HFF-Myc (cell line): ENCODE measurements around the gene CCNJ.
A peak's percentile ranks its signal among the peaks of the same experiment; 100 is the strongest.
"Not testable (repeated sequence)": the region's sequence is repeated elsewhere in the genome, so short reads cannot be mapped to it uniquely, and the experiment has no call there.

Experiments
- DNase-seq: peaks from one replicate; pipeline ENCODE4 v3.0.0-alpha.2; 2011; ENCODE audit warnings: low read depth; ENCODE audit errors: extremely low read depth
- H3K4me3 ChIP-seq: replicated peaks from 2 replicates; pipeline ENCODE4 v1.5.1; 2011; ENCODE audit warnings: low read depth, mild to moderate bottlenecking, control low read depth, low read length
- TF ChIP-seq, protein P1 (sequence below): IDR thresholded peaks from 2 replicates; pipeline ENCODE4 v1.5.1; 2012; ENCODE audit warnings: mild to moderate bottlenecking, low read depth, low read length, control low read depth; ENCODE audit errors: missing control alignments

The CCNJ gene

DNA sequence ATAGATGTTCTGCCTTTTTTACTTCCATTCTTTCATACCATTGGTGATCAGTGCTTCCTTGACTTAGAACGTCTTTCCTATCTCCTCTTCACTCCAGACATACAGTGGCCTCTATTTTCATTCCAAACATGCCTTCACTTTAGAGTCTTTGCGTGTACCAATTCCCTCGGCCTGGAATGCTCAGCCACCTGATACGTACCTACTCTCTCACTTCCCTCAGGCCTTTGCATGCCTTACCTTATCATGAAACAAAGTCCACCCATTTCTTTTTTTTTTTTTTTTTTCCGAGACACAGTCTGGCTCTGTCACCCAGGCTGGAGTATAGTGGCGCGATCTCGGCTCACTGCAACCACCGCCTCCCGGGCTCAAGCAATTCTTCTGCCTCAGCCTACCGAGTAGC, 2.2 kb upstream of the CCNJ start:
- no peak overlapping the region for H3K4me3 ChIP-seq
- no peak for DNase-seq
- TF ChIP-seq, protein P1, sequence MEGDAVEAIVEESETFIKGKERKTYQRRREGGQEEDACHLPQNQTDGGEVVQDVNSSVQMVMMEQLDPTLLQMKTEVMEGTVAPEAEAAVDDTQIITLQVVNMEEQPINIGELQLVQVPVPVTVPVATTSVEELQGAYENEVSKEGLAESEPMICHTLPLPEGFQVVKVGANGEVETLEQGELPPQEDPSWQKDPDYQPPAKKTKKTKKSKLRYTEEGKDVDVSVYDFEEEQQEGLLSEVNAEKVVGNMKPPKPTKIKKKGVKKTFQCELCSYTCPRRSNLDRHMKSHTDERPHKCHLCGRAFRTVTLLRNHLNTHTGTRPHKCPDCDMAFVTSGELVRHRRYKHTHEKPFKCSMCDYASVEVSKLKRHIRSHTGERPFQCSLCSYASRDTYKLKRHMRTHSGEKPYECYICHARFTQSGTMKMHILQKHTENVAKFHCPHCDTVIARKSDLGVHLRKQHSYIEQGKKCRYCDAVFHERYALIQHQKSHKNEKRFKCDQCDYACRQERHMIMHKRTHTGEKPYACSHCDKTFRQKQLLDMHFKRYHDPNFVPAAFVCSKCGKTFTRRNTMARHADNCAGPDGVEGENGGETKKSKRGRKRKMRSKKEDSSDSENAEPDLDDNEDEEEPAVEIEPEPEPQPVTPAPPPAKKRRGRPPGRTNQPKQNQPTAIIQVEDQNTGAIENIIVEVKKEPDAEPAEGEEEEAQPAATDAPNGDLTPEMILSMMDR: no peak

DNA sequence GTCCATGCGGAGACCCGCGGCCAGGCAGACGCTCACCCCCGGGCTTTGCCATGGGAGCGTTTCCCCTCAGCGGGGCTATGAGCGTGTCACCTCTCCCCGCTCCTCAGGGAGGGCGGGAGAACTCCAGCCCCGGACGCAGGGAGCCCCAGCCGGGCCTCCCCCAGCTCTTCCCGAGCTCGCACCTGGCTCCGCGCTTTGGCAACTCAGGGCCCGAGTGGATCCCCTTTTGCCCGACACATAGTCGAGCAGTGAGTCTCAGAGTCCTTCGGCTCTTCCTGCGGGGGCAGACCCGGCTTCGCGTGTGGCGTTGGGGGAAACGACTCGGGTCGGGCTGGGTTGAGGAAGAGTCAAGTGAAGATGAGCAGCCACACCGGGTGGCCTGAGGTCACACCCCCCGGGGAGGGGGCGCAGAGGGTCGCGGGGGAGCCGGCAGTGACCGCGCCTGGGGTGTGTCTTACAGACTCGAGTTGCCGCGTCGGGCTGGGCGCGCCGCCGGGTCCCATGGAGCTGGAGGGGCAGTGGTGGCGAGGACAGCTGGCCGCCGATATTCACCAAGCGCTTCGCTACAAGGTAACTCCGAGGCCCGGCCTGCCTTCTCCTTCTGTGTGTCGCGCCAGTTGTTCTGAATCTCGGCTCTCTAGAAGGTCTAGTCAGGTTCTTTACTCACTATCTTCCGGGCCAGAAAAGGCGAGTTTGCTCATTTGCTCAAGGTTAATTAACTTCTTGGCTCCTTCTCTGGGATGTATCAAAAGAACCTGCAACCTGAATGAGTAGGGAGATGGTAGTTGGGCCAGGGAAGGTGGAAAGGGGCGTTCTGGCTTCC, 721 bp downstream of the CCNJ start:
- H3K4me3 ChIP-seq: peak overlapping the region; percentile 82
- TF ChIP-seq, protein P1: no peak
- no peak for DNase-seq

DNA sequence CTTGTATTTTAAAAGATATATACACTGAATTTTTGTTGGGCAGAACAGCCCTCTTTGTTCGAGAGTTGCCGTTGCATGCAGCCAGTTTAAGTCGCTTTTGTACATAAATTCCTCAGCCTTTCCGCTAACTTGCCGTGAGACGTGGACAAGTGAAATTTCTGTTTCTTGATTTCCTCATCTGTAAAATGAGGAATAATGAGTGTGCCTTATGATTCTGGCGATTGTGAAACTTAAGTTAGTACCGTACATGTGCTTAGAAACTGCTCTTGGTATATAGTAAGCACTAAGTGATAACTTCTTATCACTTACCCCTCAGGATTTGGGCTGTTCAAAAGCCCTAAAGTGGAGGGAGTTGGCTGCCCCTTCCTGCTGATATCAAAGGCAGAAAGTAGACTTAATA, 1.4 kb downstream of the CCNJ start:
- peak overlapping the region; percentile 82 for H3K4me3 ChIP-seq
- DNase-seq: no peak
- TF ChIP-seq, protein P1: no peak

DNA sequence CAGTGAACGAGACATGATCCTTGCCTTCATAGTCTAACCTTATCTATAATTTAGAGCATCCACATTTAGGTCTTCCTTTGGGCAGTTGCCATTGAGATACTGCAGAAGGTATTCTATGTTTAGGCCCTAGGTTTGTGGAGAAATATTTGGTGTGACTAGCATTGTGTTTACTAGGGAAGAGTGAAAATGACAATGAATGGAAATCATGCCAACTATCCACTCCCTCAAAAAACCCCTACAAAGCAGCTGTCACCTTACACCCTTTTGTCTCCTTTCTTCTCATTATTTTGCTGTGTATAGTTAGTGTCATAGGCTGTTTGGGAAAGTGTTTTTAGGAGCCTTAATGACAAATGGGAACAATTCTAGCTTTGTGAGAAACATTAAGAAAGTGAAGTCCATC, 3.2 kb downstream of the CCNJ start:
- no peak overlapping the region for H3K4me3 ChIP-seq
- TF ChIP-seq, protein P1: no peak
- DNase-seq: no peak

DNA sequence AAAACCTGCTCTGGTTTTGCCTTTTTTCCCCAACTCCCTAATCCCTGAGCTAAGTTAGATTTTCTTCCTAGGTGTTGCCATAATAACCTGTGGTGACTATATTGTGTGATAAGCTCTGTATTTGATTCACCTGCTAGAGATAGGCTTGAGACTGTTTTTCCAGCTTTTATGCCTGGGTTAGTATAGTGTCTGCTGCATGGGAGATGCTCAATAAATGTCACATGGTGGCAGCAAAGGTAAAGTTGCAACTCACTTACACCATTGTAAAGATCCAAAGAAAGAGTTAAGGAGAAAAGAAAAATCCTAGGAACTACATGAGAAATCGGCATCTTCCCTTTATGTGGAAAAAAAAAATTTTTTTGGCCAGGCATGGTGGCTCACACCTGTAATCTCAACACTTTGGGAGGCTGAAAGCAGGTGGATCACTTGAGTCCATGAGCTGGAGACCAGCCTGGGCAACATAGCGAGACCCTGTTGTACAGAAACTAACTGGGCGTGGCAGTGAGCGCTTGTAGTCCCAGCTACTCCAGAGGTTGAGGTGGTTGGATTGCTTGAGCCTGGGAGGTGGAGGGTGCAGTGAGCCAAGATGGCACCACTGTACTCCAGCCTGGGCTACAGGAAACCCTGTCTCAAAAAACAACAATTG, 3.7 kb downstream of the CCNJ start:
- DNase-seq: no peak
- no peak overlapping the region for H3K4me3 ChIP-seq
- TF ChIP-seq, protein P1: no peak

DNA sequence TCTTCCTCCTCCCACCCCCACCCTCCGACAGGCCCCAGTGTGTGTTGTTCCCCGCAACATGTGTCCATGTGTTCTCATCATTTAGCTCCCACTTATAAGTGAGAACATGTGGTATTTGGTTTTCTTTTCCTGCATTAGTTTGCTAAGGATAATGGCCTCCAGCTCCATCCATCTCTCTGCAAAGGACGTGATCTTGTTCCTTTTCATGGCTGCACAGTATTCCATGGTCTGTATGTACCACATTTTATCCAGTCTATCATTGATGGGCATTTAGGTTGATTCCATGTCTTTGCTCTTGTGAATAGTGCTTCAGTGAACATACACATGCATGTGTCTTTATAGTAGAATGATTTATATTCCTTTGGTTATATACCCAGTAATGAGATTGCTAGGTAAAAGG, 4.5 kb downstream of the CCNJ start:
- not testable (repeated sequence) for DNase-seq, H3K4me3 ChIP-seq

DNA sequence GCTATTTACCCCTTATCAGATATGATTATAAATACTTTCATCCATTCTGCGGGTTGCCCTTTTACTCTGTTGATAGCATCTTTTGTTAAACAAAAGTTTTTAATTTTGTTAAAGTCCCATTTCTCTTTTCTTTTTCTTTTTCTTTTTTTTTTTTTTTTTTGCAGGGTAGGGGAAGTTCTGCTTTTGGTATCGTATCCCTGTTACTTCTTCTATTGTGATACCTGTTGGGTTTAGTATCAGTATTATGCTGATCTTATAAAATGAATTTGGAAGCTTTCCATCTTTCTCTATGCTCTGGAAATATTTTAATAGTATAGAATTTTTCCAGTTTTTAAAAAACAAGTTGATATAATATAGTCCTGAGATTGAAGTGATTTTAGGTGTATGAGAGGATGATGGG, 6.0 kb downstream of the CCNJ start:
- TF ChIP-seq, protein P1: no peak
- no peak for DNase-seq
- H3K4me3 ChIP-seq: no peak overlapping the region
